HG02870 (cell line): Measurements from ENCODE around the gene C19orf33.

Experiments used
- ATAC-seq: cut with Tn5 transposase; IDR thresholded peaks from one replicate; pipeline ENCODE4 v1.9.1; 2021; ENCODE audit warnings: mild to moderate bottlenecking, moderate library complexity; ENCODE audit not compliant: unreplicated experiment

Gene C19orf33

GRCh38 chr19:38278751-38279150, 25.3 kb upstream of the C19orf33 start:
- ATAC-seq, result no peak

- no peak for ATAC-seq
Measured at GRCh38 chr19:38280030-38280921, 23.8 kb upstream of the C19orf33 start.

- no peak for ATAC-seq
Measured at GRCh38 chr19:38281811-38282566, 22.1 kb upstream of the C19orf33 start.

DNA sequence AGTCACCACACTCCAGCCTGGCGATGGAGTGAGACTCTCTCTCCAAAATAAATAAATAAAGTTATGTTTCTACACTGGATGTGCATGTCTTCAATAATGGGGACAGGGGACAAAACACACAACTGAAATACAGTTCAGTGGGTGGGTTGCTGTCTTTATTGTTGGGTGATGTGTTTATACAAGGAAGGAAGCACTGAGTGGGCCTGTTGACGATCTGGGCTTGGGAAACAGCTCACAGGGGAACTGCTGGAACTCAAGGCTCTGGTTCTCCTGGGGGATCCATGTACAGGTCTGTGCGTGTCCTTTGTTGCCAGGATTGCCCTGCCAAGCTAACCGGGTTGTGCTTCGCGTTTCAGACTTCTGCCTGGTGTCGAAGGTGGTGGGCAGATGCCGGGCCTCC, 20.8 kb upstream of the C19orf33 start:
- ATAC-seq, result no peak

DNA sequence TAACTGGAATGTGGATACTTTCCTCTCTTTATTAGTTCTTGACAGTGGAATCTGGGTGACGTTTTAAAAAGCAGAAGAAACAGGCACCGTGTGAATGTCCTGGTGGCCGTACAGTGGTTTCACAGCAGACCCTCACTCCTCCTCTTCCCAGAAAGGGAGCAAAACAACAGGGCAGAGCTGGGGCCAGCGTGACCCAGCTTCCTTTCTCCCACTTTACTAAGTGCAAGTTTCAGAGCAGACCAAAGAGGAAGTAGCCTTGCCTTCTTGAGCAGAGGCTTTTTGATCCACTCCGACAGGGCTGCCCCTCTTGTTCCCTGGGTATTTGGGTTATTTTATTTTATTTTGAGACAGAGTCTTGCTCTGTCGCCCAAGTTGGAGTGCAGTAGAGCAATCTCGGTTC, 19.6 kb upstream of the C19orf33 start:
- ATAC-seq, result no peak

DNA sequence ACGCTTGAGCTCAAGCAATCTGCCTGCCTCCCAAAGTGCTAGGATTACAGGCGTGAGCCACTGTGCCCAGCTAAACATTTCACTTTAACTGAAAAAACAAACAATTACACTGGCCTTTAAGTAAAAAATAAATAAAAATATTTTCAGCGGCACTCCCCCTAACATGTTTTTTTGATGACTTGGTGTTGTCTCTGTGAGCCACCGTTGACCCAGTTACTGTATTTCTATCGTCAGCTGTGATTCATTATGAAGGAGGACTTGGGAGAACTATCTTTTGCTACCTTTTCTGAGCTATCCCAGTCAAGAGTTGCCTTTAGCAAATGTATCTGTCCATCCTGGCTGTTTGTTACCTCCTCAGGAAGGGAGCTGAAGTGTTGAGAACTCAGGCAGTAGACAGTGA, 18.5 kb upstream of the C19orf33 start:
- ATAC-seq, result no peak

DNA sequence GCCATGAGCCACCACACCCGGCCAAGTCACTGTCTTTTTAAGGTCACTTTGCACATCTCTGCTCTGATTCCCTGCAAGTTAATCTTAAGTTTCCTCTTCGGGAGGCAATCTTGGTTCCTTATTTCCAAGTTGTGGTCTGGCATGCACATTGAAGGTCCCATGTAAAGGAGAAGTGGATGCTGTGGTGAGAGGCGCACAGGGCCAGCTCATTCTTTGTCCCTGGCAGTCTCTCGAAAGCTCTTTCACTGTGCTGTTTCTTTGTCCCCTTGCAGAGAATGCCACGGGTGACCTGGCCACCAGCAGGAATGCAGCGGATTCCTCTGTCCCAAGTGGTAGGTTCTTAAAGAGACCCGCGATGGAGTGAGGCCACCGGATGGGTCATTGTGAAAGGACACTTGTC, 16.4 kb upstream of the C19orf33 start:
- ATAC-seq, result no peak

DNA sequence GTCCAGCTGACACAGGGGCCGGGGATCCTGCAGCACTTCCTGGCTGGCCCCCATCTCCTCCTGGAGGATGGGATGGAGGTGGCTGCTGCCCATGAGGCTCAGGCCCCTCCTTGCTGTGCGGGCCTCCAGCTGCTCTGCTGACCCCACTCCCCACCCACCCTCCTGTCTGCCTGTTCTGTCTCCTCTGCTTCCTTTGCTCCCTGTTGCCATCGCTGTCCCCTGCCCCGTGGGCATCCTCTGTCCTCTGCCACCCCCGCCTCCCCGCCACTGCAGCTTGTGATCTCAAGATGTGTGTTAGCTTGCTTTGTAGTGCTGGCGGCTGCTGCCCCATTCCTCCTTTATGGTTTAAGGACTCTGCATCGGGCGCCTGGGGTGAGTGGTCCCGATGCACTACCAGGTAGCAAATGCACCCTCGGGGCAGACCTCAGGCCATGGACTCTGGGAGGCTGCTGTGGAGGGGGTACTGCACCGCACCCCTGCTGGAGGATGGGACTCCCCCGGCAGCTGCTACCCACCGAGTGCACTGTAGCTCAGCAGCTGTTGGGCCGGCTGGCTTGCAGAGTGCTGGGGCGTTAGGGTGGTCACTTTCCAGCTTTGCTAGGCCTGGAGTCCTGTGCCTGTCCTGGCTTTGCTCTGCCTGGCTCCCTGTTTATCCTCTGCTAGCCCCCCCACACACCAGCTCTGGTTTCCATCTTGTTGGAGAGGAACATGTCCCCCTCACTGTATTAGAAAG, 15.8 kb upstream of the C19orf33 start:
- ATAC-seq, result no peak

DNA sequence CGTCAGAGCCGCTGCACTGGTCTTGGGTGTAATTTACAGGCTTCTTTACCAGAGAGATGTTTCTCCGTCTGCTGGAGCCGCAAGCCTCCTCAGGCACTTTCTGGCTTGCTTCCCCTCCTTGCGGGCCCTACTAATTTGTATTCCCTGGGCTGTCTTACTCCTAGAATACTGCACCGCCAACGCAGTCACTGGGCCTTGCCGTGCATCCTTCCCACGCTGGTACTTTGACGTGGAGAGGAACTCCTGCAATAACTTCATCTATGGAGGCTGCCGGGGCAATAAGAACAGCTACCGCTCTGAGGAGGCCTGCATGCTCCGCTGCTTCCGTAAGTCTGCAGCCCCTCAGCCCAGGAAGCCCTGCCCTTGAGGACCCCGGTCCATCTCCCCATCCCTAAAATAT, 14.1 kb upstream of the C19orf33 start:
- no peak for ATAC-seq

DNA sequence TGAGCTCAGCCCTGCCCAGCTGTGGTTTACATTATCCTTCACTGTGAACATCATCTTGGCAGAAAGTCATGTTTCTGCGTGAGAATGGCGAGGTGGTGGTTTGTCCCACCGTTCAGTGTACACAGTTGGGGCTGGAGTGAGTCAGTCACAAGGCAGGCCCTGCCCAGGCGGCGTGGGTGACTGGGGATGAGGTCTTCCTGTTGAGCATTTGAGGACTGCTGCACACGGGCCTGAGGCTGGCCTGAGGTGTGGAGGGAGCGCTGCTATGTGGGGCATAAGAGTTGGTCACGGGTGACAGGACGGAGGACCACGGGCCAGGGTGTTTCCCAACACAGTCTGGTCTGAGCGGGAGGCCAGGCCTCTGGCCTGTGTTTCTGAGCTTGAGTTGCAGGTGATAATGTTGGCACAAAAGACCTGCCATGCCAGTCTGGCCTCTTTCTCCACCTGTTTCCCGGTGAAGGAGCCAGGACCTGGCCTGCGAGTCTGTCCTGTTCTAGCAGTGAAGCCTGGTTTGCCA, 13.4 kb upstream of the C19orf33 start:
- no peak for ATAC-seq

GRCh38 chr19:38291855-38292254, 12.2 kb upstream of the C19orf33 start:
- ATAC-seq, result no peak

GRCh38 chr19:38293281-38293680, 10.8 kb upstream of the C19orf33 start:
- ATAC-seq, result no peak

DNA sequence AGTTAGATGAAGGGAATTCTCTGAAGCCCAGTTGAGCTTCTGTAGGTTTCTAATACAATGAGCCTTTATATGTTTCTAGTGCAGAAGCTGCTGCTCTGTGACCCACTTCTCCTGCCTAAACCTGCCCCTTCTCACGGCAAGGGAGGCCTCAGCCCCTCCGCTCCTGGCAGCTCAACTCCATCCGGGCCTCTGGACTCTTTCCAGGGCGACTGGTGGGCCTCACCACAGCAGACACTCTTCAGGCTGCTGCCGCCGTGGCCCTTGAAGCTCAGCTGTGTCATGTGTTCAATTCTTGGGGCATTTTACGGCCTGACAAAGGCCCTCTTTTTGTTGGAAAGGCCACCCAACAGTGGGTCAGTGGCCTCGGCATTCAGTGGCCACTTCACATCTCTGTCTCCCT, 10.0 kb upstream of the C19orf33 start:
- ATAC-seq, result no peak

DNA sequence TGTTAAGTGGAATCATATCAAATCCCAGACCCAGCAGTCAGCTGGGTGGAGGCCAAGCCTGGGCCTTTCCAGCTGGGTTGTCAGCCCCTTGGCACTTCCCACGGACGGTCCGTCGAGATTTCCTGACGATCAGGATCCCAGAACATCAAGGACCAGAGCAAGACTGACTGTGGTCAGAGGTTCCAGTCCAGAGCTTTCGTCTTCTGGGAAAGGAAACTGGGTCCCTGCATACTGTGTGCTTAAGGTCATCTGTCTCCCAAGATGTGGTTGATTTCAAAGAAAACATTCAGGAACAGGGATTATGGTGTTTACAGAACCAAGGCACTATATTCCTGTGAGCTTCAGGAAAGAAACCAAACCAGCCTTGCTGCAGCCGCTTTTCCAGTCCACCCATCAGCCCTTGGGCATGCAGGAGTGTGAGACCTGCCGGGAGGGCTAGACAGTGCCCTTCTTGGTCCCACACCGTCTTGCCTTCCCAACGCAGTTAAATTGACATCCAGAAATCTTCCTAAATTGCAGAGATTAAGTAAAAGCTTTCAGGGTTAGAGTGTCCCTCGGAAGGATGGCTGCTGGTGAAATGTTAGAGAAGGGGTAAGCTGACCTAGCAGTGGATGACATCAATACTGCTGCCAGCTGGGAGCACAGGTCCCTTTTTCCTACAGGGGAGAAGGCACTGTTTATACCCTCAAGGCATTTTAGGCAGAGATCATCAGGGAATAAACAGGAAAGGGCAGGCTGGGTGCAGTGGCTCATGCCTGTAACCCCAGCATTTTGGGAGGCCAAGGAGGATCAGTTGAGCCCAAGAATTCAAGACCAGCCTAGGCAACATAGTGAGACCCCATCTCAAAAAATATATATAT, 5.0 kb upstream of the C19orf33 start:
- ATAC-seq, result no peak

- no peak for ATAC-seq
Measured at GRCh38 chr19:38304352-38304865, 358 bp downstream of the C19orf33 start.

DNA sequence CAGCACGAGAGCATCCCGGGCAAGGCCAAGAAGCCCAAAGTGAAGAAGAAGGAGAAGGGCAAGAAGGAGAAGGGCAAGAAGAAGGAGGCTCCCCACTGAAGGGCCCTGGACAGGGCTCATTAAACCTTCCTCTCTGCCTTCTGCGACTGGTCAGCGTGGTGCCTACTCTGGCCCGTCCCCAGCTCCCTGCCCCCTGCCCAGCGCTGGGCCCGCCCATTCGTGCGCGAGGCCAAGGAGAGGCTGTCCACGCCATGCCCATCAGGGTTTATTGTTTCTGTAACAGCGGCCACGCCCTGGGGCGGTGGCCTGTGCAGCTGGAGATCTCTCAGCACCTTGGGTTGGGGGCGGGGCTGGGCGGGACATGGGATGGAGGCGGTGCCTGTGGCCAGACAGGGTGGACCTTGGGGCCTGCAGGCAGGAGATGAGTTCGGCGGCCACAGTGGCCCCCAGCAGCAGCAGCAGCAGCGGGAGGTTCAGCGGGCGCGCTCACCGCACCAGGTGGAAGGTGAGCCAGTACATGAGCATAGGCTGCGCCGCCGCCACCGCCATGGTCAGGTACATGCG, 897 bp downstream of the C19orf33 start:
- no peak for ATAC-seq

DNA sequence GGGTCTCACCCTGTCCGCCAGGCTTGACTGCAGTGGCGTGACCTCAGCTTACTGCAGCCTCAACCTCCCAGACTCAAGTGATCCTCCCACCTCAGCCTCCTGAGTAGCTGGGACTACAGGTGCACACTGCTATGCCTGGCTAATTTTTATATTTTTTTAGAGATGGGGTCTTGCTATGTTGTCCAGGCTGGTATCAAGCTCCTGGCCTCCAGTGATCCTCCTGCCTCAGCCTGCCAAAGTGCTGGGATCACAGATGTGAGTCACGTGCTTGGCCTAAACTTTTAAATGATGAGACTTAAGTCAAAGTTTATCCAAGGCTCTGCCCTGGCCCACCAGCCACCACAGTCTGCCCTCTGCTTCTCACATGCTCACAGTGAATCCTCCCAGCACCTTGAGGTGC, 2.2 kb downstream of the C19orf33 start:
- no peak for ATAC-seq

- ATAC-seq, result no peak
Measured at GRCh38 chr19:38307076-38307475, 3.0 kb downstream of the C19orf33 start.

DNA sequence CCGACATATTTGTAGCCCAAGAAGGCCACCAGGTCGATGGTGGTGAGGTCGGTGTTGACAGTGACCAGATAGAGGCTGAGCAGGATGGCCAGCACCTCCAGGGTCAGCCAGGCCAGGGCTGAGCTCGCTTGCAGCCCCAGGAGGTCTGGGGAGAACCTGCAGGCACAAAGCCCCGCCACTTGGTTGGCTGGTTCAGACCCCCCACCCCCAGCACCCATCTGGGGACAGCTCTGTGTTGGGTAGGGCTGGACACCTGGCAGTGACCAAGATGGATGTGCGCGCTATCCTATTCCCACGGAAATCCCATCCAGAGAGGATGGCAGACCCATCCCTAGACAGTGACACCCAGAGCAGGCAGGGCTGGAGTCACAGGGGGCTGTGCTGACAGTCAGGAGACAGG, 3.5 kb downstream of the C19orf33 start:
- no peak for ATAC-seq
